Measurements from ENCODE around the gene RPS2. TPM values are rescaled to one million over a fixed set of nuclear protein-coding genes. Genes with fewer than 3 reads are reported as not detected.
"Not testable (repeated sequence)": the region's sequence is repeated elsewhere in the genome, so short reads cannot be mapped to it uniquely, and the experiment has no call there.

RPS2 gene
- polyA plus RNA-seq, 4 donors, result 1,831 to 2,075 (median 1,960) TPM

GRCh38 chr16:1965396-1966001 is 873 bp upstream of the RPS2 start:
- no peak for DNase-seq (ENCODE audit: low read depth in 4 of 4, low spot score in 3 of 4)

DNA sequence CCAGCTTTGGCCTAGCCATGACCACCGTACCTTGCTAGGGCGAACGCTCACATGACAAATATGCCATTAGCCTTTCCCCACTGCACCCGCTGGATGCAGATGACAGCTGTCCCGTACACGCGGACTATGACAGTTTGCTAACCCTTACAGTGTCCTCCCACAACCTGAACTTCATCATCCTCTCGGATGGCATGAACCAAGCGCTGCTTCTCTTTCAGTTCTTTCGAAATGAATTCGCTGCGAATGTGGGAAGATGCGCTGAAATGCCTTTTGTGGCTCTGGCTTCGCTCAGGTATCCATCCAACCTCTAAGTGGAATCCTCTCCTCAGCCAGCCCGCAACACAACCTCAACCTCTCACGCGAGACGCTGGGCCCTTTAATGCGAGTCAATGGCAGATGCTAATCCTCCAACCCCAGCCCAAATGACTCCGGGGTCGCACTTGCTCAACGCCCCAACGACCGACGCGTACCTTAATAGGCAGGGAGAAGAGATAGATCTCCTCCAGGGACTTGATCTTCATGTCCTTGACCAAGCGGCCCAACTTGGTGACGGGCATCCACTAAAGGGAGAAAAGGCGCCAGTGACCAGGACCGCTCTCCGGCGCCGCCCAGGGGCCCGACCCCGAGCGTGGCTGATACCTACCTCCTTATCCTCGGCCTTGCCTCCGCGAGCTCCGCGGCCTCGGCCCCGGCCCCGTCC is 670 bp downstream of the RPS2 start:
- DNase-seq (ENCODE audit: low read depth in 4 of 4, low spot score in 3 of 4), result no peak

- DNase-seq (ENCODE audit: low read depth in 4 of 4, low spot score in 3 of 4), result not testable (repeated sequence)
Measured at GRCh38 chr16:1962161-1963153, 2.2 kb downstream of the RPS2 start.

GRCh38 chr16:1961651-1962067 is 3.0 kb downstream of the RPS2 start:
- DNase-seq (ENCODE audit: low read depth in 4 of 4, low spot score in 3 of 4), result no peak

- no peak for DNase-seq (ENCODE audit: low read depth in 4 of 4, low spot score in 3 of 4)
Measured at GRCh38 chr16:1960665-1961630, 3.7 kb downstream of the RPS2 start.

- peak in 3 of 4 donors; percentile 77 to 83 (median 78) for DNase-seq (ENCODE audit: low read depth in 4 of 4, low spot score in 3 of 4)
Measured at GRCh38 chr16:1959269-1960039, 5.2 kb downstream of the RPS2 start, which contains the start of gene NDUFB10. Gene NDUFB10, plus strand, starts transcription at chr16:1959538. Its CDS starts 87 bp downstream, at chr16:1959625.

- no peak for DNase-seq (ENCODE audit: low read depth in 4 of 4, low spot score in 3 of 4)
Measured at GRCh38 chr16:1958715-1959268, 5.8 kb downstream of the RPS2 start.

GRCh38 chr16:1958143-1958491 is 6.5 kb downstream of the RPS2 start:
- not testable (repeated sequence) for DNase-seq (ENCODE audit: low read depth in 4 of 4, low spot score in 3 of 4)

- DNase-seq (ENCODE audit: low read depth in 4 of 4, low spot score in 3 of 4), result not testable (repeated sequence)
Measured at GRCh38 chr16:1957434-1958142, 7.0 kb downstream of the RPS2 start.

DNA sequence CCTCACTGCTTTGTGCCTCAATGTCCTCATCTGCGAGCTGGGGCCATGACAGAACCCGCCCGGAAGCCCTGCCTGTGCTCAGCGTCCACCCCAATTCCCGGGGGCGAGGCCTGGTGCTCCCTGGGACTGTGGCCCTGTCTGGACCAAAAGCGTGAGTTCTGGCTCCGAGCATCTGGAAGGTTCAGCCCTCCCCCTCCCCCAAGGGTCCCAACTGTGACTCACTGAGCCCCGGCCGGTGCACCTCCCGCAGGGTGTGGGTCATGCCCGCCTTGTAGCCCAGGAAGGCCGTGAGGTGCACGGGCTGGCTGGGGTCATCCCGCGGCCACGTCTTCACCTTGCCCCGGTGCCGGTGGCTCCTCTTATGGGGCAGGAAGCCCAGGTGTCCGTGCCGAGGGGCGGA is 10.9 kb downstream of the RPS2 start:
- no peak for DNase-seq (ENCODE audit: low read depth in 4 of 4, low spot score in 3 of 4)

GRCh38 chr16:1950559-1950958 is 14.1 kb downstream of the RPS2 start:
- no peak for DNase-seq (ENCODE audit: low read depth in 4 of 4, low spot score in 3 of 4)

DNA sequence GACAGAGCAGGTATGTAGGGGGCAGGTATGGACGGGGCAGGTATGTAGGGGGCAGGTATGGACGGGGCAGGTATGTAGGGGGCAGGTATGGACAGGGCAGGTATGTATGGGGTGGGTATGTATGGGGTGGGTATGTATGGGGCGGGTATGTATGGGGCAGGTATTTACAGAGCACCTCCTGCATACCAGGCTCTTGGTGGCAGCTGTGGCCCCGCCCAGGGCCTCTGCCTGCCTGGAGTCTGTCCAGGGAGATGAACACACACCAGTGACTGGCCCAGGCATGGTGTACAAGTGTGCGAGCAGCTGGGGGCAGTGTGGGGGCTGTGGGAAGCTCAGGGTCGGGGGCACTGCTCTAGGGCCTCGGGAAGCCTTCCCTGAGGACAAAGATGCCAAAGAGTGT is 14.6 kb downstream of the RPS2 start:
- DNase-seq (ENCODE audit: low read depth in 4 of 4, low spot score in 3 of 4), result no peak

DNA sequence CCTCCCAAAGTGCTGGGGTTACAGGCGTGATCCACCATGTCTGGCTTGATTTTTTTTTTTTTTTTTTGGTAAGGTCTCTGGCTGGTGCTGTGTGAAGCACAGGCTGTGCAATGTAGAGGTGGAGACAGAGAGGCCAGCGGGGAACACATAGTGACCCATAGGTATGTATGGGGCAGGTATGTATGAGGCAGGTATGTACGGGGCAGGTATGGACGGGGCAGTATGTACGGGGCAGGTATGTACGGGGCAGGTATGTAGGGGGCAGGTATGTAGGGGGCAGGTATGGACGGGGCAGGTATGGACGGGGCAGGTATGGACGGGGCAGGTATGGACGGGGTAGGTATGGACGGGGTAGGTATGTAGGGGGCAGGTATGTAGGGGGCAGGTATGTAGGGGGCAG is 15.1 kb downstream of the RPS2 start:
- DNase-seq (ENCODE audit: low read depth in 4 of 4, low spot score in 3 of 4), result no peak

GRCh38 chr16:1947369-1947670 is 17.3 kb downstream of the RPS2 start:
- DNase-seq (ENCODE audit: low read depth in 4 of 4, low spot score in 3 of 4), result no peak

GRCh38 chr16:1946495-1947368 is 17.9 kb downstream of the RPS2 start:
- DNase-seq (ENCODE audit: low read depth in 4 of 4, low spot score in 3 of 4), result no peak

DNA sequence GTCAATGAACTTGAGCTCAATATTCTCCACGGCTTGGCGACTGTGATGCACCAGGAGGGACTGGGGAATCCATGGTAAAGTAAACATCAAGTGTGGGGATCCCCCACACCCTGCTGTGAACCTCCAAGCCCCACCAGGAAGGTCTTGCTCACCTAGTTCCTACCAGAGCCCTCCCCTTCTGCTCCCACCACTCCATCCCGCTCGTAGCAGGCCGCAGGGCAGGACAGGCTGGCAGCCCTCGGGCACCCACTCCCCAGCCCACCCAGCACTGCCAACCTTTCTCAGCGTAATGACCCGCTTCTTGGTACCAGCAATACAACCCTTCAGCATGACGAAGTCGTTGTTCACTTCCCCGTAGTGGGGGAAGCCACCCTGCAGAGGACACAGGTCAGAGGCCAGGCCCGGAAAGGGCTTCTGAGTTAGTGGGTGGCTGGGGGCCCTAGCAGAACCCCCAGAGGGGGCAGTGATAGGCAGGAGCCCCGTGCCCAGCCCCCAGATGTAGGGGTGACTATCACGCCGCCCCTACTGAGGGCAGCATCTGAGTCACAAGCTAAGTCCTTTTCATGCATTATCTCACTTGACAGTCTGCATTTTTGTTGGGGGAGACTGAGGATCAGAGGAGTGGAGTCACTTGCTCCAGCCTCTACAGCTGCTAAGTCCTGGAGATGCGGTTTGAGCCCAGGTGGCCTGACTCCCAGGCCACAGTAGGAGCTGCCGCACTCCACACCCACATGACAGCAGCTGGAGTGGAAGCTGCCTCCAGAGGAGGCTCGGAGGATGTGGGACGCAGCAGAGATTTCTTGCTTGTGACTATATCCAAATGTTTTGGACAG is 18.9 kb downstream of the RPS2 start:
- DNase-seq (ENCODE audit: low read depth in 4 of 4, low spot score in 3 of 4), result no peak
